Putamen (tissue), 1 donor: ENCODE results near the gene NHLRC3.
A peak's percentile ranks its signal among the peaks of the same experiment; 100 is the strongest.
"Not testable (repeated sequence)": the region's sequence is repeated elsewhere in the genome, so short reads cannot be mapped to it uniquely, and the experiment has no call there.

Experiments used
- DNase-seq: peaks from one replicate; pipeline ENCODE4 v3.0.0-alpha.2; 2016; ENCODE audit warnings: low spot score

Gene NHLRC3

GRCh38 chr13:39044536-39044935 is 6.3 kb downstream of the NHLRC3 start:
- no peak for DNase-seq

- DNase-seq, result no peak
Observed at GRCh38 chr13:39047560-39047959, 9.3 kb downstream of the NHLRC3 start.

GRCh38 chr13:39048806-39049205 is 10.6 kb downstream of the NHLRC3 start:
- peak; percentile 68 for DNase-seq

- DNase-seq, result no peak
Observed at GRCh38 chr13:39049274-39049673, 11.0 kb downstream of the NHLRC3 start.

DNA sequence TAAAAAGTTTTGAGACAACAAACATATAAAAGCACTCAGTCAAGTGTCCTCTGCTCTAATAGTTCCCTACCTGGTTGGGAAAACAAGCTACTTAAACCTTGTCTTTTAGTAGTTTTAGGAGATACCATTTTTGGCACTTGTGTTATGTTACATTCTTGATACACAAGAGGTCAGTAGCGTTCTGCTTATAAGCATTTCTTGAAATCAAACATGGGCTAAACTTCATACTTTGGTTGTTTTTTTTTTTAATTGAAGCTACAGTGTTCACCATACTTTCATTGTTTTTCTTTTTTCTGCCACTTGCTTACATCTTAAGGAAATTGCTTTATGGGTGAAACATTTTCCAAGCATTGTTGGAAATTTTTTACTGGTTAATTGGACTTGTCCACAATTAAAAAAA is 12.9 kb downstream of the NHLRC3 start:
- DNase-seq, result peak; percentile 45

DNA sequence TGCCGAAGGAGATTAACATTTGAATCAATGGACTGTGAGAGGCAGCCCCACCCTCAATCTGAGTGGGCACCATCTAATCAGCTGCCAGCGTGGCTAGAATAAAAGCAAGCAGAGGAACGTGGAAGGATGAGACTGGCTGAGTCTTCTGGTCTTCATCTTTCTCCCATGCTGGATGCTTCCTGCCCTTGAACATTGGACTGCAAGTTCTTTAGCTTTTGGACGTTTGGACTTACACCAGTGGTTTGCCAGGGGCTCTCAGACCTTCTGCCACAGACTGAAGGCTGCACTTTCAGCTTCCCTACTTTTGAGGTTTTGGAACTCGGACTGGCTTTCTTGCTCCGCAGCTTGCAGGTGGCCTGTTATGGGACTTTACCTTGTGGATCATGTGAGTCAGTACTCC is 14.7 kb downstream of the NHLRC3 start:
- peak; percentile 41 for DNase-seq

DNA sequence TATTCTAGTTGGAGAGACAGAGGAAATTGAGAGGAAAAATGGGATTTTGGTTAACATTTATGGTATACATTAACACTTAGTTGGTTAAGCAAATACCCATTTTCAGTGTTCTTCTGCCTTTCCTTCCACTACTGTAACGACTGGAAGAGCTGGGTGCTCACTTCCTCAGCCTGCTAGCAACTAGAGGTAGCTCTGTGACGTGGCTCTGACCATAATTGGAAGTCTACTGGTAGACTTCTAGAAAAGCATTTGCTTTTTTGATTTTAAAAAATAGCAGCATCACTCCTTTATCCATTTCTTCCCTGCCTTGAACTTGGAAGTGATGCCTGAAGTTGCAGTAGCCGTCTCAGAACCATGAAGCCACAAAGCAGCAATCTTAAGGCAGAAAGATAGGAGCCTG is 15.9 kb downstream of the NHLRC3 start:
- DNase-seq, result no peak

GRCh38 chr13:39056018-39056417 is 17.8 kb downstream of the NHLRC3 start:
- DNase-seq, result no peak

DNA sequence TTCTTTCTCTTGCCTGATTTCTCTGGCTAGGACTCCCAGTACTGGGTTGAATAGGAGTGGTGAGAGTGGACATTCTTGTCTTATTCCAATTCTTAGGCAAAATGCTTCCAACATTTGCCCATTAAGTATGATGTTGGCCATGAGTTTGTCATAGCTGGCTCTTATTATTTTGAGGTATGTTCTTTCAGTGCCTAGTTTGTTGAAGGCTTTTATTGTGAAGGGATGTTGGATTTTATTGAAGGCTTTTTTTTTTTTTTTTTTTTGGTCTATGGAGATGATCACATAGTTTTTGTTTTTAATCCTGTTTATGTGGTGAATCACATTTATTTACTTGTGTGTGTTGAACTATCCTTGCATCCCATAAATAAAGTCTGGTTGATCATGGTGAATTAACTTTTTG is 19.8 kb downstream of the NHLRC3 start:
- DNase-seq, result no peak

DNA sequence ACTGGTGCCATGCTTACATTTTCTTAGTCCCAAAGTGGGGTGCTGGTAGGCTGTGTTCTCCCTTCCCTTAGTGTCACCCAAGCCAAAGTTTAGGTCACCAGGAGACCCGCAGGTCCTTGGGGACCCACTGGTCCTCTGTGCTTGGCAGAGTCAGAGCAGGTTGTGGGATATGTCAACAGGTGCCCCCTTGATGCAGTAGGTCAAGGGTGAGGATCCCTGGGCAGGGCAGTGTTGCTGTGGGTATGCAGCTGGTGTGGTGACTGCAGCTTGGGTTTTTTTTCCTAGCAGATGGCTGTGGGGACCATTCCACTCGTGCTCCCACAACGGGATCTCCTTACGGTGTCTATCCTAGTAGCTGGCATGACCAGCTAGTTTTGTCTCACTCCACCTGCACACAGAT is 23.7 kb downstream of the NHLRC3 start:
- DNase-seq, result no peak

DNA sequence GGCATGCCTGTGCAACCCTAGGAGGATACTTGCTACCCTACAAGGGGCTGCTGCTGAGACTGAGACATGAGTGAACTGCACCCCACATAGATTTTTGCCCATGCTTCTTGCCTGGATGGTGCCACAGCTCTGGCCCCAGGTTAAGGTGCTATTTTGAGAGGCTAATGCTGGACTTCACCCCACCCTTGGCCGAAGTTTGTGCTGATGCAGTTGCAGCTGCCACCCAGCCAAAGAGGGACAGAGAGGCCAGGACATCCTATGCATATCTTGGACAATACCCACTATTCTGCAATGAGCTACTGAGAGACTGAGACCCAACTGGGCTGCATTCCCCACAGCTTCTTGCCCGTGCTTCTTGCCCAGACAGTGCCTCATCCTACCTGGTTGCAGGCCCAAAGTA is 34.6 kb downstream of the NHLRC3 start:
- no peak for DNase-seq

DNA sequence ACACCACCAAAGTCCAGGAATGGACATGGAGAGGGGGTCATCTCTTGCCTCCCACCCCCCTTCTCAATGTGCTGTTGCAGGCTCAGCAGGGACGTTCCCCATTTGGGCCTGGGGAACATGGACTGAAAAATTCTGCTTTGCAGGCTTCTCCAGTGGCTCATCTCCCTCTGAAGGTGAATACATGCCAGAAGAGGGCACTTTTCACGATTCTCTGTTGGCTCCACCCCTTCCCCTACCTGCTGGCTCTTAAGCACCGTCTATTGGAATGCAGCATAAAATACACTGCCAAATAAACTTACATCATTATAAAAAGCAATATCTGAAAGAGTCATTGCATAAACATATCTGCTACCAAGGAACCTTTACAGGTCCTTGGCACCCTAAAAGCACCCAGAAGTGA is 35.7 kb downstream of the NHLRC3 start:
- DNase-seq, result no peak

GRCh38 chr13:39086251-39086945 is 48.1 kb downstream of the NHLRC3 start:
- DNase-seq, result not testable (repeated sequence)

DNA sequence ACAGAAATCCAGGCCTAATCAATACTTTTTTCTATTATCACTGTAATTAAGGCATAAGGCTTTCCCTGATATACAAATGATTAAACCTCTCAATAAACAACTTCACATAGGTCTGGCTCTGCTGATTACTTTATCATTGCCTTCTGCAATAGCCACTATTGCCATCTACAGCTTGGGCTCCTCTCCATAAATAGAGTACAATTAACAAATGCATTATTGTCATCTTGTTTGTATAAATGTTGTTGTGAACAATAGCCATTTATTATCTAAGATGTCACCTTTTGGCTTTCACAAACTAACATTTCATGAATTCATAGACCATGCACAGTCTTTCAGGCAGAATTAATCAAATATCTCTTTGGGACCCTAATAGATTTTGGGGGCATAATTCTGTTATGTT is 53.3 kb downstream of the NHLRC3 start:
- peak; percentile 80 for DNase-seq

- no peak for DNase-seq
Observed at GRCh38 chr13:39095500-39095899, 57.2 kb downstream of the NHLRC3 start.

DNA sequence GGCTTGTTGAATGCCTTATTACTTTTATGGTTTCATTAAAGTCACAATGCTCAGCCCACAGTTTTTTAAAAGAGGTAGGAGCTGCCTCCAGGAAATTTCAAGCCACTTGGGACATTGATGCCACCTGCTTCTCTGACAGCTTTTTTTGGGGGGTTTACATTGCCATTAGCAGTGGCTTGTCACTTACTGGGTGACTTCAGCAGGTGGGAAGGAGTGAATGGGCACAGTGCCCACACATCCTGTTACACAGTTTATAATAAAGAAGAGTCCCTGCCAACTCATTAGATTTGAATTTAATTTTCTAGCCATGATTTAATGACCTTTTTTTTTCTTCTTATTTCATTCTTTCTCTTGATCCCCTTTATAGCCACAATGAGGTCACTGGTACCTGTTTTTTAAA is 61.0 kb downstream of the NHLRC3 start:
- no peak for DNase-seq
